ENCODE data around the gene GRIN1.

The GRIN1 gene

GRCh38 chr9:137180491-137180890, 41.5 kb downstream of the GRIN1 start:
- no peak for DNase-seq

GRCh38 chr9:137181680-137182079, 42.7 kb downstream of the GRIN1 start:
- no peak for DNase-seq

DNA sequence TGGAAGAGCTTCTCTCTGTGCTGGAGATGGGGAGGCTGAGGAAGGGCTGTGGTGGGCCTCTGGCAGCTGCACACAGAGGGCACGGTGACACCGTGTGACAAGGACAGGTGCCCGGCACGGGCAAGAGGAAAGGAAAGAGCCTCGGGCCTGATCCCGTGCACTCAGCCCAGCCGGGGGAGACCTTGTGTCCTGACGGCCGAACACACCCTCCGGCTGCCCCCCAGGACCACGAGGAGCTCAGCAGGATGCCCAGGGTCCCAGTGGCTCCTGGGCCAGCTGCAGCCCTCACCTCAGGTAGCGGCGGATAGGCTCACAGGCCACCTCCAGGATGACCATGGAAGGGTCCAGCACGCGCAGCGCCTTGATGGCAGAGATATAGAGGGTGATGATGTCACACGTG, 43.9 kb downstream of the GRIN1 start:
- no peak for DNase-seq

DNA sequence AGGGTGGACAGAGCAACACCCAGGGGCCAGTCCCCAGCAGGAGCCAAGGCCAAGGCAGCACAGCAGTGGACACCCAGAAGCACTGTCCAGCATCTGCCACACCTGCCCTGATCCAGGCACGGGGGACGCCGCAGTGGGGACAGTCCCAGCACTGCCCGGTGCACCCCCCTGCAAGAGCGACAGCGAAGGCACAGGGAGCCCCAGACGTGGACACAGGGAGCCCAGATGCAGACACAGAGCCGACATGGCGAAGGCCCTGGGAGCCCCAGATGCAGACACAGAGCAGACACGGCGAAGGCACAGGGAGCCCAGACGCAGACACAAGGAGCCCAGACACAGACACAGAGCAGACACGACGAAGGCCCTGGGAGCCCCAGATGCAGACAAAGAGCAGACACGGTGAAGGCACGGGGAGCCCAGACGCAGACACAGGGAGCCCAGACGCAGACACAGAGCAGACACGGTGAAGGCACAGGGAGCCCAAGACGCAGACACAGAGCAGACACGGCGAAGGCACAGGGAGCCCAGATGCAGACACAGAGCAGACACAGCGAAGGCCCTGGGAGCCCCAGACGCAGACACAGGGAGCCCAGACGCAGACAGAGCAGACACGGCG, 45.1 kb downstream of the GRIN1 start:
- no peak for DNase-seq

GRCh38 chr9:137184881-137185660, 46.1 kb downstream of the GRIN1 start:
- no peak for DNase-seq

DNA sequence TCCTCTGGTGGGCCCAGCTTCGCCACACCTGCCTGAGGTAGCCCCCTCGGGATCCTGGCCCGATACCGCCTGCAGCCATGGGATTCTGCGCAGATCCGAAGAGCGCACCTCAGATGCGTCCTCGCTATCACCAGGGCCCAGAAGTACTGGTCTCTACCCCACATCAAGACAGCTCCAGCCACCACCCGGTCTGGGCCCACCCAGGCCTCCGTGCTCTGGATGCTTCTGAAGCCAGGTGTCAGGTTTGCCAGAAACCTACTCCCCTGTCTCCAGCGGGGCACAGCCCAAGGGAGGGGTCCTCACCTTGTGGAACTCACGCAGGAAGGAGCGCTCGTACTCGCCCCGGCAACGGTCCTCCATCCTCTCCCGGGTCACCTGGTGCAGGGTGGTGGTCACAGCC, 47.0 kb downstream of the GRIN1 start:
- DNase-seq, result no peak

DNA sequence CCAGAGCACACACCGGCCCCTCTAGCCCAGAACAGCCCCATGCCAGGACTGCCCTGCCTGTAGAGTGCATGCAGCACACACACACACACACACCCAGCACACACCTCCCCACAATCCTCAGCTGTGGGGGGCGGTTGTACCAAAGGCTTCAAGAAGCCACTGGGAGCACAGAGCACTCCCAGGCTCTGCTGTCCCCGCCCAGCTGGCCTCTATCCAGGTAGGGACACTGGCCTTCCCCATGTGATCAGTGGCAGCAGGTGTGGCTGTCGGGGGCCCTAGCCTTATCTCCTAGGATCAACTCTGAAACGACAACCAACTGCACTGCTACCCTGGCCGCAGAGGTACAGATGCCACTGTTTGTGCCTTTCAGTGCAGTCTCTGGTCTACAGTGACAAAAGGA, 47.4 kb downstream of the GRIN1 start:
- no peak for DNase-seq

DNA sequence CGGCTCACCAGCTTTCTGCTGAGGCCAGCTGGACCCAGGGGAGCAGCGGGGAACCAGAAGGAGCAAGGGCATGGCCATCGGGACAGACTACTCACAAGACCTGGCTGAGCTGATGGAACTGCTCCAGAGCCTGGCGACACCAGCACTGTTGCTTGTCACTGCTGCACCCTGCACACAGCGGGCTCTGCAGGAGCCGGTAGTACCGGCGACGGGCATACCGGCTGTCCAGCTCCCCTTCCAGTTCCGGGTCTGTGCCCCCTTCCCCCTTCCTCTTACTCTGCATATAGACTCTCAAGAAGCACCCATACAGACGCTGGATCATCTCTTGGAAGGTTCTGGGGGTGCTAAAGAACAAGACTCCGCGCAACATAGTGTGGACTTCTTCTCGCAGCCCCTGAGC, 48.4 kb downstream of the GRIN1 start:
- no peak for DNase-seq

DNA sequence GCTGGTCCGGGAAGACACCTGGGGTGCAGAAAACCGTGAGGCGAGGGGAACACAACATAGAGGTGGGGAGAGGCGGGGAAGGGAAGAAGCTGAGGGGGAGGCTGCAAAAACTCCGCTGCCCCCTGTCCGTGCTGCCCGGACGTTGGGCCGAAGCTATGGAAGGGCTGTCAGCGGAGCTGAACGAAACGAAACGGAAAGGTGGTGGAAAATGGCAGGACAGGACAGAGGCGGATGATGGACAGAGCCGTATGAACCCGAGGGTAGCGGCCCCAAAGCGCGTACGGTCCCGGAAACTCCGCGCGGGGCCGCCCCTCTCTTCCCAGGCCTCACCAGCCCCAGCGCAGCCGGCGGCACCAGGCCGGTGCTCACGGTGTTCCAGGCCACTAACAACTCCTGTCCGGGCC, 49.1 kb downstream of the GRIN1 start:
- DNase-seq, result no peak

- DNase-seq, result peak; percentile 32
Measured at GRCh38 chr9:137188490-137189296, 49.7 kb downstream of the GRIN1 start, which contains the start of the genes ANAPC2 and SSNA1. TSS of gene ANAPC2 (minus strand) at chr9:137188560. CDS start at chr9:137188532, 28 bp downstream. TSS of gene SSNA1 (plus strand) at chr9:137188676. CDS start at chr9:137188727, 51 bp downstream.

- no peak for DNase-seq
Measured at GRCh38 chr9:137189297-137190295, 50.6 kb downstream of the GRIN1 start.

DNA sequence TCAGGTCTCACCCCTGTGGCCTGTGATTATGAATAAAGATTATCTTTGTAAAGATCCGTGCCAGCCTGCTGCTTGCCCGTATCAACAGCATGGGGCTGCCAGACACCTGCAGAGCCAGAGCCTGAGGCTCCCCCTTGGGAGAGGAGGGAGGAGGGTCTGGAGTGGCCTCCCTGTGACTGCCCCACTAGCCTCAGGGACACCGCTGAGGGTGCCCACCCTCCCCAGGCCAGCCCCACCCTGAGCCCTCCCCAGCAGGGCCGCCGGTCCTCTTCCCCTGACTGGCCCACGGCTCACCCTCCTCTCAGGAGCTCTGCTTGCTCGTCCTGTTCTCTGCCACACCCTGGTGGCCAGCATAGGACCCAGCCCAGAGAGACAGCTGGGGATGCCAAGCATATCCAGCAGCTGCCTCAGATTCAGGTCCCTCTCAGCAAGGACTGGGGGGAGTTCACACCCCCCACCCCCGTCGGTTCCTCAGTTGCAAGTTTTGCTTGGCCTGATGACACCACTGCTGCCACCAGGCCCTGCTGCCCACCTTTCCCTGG, 51.4 kb downstream of the GRIN1 start:
- DNase-seq, result no peak

DNA sequence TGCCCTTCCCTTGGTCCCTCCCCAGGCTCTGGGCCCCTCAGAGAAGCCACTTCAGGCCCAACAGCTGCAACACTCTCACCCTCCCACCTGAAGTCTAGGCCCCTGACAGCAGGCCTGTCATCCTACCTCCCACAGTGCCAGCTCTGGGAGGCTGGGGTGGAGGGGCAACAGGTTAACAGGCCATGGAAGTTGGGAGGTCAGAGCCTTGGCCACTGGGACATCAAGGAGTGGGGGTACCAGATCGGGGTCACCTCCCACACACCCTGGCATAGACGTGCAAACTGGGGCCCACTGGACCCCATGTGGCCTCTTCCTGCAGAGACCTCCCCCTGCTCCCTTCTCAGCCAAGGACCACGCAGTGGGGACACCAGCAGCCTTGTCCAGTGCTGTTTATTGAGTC, 52.3 kb downstream of the GRIN1 start:
- no peak for DNase-seq

DNA sequence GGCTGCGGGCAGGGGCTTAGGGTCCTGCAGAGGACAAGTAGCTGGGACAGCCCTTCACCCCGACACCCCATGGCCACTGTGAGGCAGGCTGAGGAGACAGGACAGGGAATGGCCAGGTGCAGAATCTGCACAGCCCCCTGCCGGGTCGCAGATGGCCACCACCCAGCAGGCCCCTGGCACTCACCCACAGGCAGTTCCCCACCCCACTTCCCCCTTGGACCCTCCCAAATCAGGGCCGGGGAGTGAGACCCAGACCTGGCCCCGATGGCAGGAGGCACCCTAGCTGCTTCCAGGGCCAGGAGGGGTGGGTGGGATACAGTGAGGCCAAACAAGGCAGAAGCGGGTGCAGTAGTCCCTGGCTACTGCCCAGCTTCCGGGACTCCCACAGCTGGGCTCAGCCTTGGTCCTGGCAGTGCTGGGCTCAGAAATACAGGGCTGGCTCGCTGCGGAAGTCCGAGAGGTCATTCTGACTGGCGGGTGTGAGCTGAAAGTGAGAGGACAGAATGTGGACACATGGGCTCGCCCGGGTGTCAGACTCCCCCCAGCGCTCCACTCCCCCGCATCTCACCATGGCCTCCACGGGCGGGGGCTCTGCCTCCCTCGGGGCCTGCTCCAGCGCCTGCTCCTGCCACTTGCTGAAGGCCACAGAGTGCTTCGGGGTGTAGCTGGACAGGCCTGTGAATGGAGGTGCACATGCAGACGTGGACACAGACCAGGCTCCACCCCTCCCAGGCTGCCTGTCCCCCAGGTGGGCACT, 52.9 kb downstream of the GRIN1 start:
- DNase-seq, result no peak

DNA sequence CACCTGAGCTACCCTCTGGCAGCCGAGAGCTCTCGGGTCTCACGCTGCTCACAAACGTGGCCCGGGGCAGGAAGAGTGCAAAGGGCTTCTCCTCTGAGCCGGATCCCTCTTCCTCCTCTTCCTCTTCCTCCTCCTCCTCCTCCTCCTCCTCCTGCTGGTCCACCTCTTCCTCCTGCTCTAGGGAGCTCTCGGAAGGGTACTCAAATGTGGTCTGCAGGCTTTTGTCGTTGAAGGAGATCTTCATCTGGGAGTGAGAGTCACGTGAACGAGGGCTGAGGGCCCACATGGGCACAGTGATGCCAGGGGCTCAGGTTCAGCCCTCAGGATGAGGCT, 53.5 kb downstream of the GRIN1 start:
- no peak for DNase-seq

DNA sequence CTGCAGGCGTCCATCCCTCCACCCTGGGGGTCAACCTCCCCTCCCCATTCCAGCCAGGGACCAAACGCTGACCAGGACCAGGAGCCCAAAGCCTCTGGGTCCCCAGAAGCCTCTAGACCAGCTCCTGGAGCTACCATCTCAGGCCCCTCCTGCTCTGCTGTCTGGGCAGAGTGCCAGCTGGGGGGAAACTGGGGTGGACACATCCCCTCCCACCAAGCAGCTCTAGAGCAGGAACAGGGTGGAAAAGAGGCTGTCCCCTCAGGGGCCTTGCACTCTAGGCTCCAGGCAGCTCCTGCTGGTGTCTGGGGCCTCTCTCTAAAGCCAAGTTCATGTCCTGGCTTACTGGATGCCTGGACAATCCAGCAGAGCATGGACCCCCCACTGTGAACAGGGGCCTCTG, 53.9 kb downstream of the GRIN1 start:
- DNase-seq, result no peak

DNA sequence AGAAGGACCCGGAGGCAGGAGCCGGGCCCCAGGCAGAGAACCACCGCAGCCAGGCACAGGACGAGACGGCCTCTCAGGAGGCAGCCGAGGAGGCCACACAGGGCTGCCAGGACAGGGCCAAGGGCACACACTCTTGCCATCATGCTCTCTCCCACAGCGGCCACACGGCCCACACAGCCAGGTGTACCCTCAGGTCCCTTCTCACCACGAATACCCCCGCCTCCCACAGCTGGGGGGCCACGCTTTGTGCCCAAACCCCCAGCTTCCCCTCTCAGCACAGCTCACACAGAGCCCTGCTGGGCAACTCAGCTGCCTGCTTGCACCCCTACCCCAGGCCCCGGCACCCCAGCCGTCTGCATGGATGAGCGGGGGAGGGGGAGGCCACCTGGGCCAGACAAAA, 54.8 kb downstream of the GRIN1 start:
- DNase-seq, result no peak

- no peak for DNase-seq
Measured at GRCh38 chr9:137194388-137194787, 55.4 kb downstream of the GRIN1 start.

DNA sequence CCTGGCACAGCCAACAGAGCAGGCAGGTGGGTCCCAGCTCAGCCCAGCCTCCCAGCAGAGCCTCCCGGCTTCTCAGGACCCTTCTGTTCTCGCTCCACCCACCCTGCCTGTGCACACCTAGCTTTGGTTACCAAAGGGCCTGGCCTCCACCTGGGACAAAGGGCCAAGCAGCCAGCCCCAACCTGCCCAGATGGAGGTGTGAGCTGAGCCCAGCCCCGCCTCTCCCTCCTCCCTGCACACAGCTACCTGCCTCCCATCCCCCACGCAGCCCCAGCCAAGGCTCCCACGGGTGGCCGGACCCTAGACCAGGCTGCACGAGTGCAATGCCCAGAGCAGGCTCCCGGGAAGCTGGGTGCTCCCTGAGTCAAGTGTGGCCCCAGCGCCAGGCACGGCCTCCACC, 56.0 kb downstream of the GRIN1 start:
- DNase-seq, result no peak

GRCh38 chr9:137195525-137196220, 56.7 kb downstream of the GRIN1 start:
- peak; percentile 87 for DNase-seq

Data from NCI-H1417 treated with DMSO at 0.1 percent for 48 hours (cell line).